Esophagus squamous epithelium (tissue), 4 donors: ENCODE data around the gene INSR.

Experiments
- CTCF ChIP-seq, 6 experiments: fragments of 450-650 bp in 4 of 6; fragments of 200-600 bp in 2 of 6; sonication (generic) in 2 of 6; IDR thresholded peaks; one replicate each; pipeline ENCODE4 v1.5.1; 2016 to 2019; ENCODE audit warnings: antibody characterized with exemption in 6 of 6, mild to moderate bottlenecking in 4 of 6, moderate library complexity in 4 of 6
- POLR2A ChIP-seq, 4 donors: fragments of 450-650 bp; IDR thresholded peaks; one replicate each; pipeline ENCODE4 v1.6.1; 2017; ENCODE audit warnings: antibody characterized with exemption in 4 of 4, mild to moderate bottlenecking in 4 of 4, moderate library complexity in 3 of 4

- TF ChIP-seq CTCF (IDR thresholded peaks at IDR 0.05) (no peak), POLR2A (IDR thresholded peaks at IDR 0.05) (no peak)
These were observed 47.9 kb upstream of the INSR start for GRCh38 chr19:7342143-7342542.
